Measurements from ENCODE around the gene PRKCE. TPM values are rescaled to one million over a fixed set of nuclear protein-coding genes. Genes with fewer than 3 reads are reported as not detected.

The PRKCE gene
- total and polyA plus RNA-seq, 2 donors (not counting 3 experiments of a cell fraction or from before 2014, with no cell fraction given), result 27.9 to 33.9 TPM

GRCh38 chr2:45777996-45778719 is 126.7 kb downstream of the PRKCE start:
- Histone ChIP-seq H4K20me1 (replicated peaks; ENCODE audit: control insufficient read depth, extremely low read depth, insufficient read depth, low read length) (no peaks in the 10 kb centered on the region), H3K79me2 (ENCODE audit: control insufficient read depth, insufficient read depth, low read length) (no peaks in the 10 kb centered on the region), H3K36me3 (ENCODE audit: control insufficient read depth in 2 of 2, extremely low read depth in 1 of 2, insufficient read depth in 2 of 2, low read length in 2 of 2) (no peaks in the 10 kb centered on the region), H3K9me1 (replicated peaks; ENCODE audit: control insufficient read depth, extremely low read depth, insufficient read depth, low read length) (no peaks in the 10 kb centered on the region), H3K9me3 (replicated peaks; ENCODE audit: control insufficient read depth, insufficient read depth, low read length) (no peaks in the 10 kb centered on the region), H3K27ac (ENCODE audit: insufficient read depth, low read depth, low read length) (no peak overlapping the region), H3K4me1 (ENCODE audit: control insufficient read depth, extremely low read depth, insufficient read depth, low read length) (no peaks in the 10 kb centered on the region), H3K4me3 (replicated peaks in 1 of 3; ENCODE audit: insufficient read depth in 1 of 3, low read depth in 1 of 3, low read length in 3 of 3) (no peak overlapping the region), H3K4me2 (ENCODE audit: insufficient read depth, low read length) (no peak overlapping the region), H3K27me3 (ENCODE audit: control insufficient read depth in 2 of 2, insufficient read depth in 2 of 2, low read length in 2 of 2) (peaks cover 0 to 2% of the 10 kb centered on the region in 2 experiments), H3K9ac (replicated peaks; ENCODE audit: extremely low read depth, insufficient read depth, low read length) (no peak overlapping the region), H2AFZ (ENCODE audit: low read depth, low read length) (no peak overlapping the region)
- ChIA-PET CTCF (interaction anchor here (0.6 to 7.8 kb wide), 47 partner anchors 7 to 215 kb away, joined by 3 to 66 read pairs (median 5); partner anchors contain the start of gene PRKCE), POLR2A (interaction anchor here (0.8 kb wide), 1 partner anchor 138 kb away, joined by 3 read pairs; no protein-coding TSS in a partner anchor)
- intact Hi-C loops (cut with micrococcal nuclease), result loop anchor here (1.0 to 5.0 kb wide), 6 partner anchors 35 to 191 kb away; partner anchors contain the start of gene PRKCE
- no peak for TF ChIP-seq MYC (IDR thresholded peaks at IDR 0.05; ENCODE audit: low read depth, low read length)
- TF ChIP-seq, protein P1, sequence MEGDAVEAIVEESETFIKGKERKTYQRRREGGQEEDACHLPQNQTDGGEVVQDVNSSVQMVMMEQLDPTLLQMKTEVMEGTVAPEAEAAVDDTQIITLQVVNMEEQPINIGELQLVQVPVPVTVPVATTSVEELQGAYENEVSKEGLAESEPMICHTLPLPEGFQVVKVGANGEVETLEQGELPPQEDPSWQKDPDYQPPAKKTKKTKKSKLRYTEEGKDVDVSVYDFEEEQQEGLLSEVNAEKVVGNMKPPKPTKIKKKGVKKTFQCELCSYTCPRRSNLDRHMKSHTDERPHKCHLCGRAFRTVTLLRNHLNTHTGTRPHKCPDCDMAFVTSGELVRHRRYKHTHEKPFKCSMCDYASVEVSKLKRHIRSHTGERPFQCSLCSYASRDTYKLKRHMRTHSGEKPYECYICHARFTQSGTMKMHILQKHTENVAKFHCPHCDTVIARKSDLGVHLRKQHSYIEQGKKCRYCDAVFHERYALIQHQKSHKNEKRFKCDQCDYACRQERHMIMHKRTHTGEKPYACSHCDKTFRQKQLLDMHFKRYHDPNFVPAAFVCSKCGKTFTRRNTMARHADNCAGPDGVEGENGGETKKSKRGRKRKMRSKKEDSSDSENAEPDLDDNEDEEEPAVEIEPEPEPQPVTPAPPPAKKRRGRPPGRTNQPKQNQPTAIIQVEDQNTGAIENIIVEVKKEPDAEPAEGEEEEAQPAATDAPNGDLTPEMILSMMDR (IDR thresholded peaks at IDR 0.05; ENCODE audit: extremely low read depth in 1 of 2, insufficient read depth in 1 of 2, low read depth in 1 of 2, low read length in 2 of 2), result no peak
- TF ChIP-seq POLR2AphosphoS5 (IDR thresholded peaks at IDR 0.05; ENCODE audit: insufficient read depth, low read depth, low read length), result no peak
- TF ChIP-seq GATA2 (IDR thresholded peaks at IDR 0.05; ENCODE audit: insufficient read depth, insufficient read length, low read depth, low read length), result no peak
- TF ChIP-seq FOS (IDR thresholded peaks at IDR 0.05; ENCODE audit: borderline replicate concordance, insufficient read depth, low read length), result no peak
- TF ChIP-seq MAX (IDR thresholded peaks at IDR 0.05; ENCODE audit: insufficient read depth, insufficient read length), result no peak
- no peak for TF ChIP-seq JUN (IDR thresholded peaks at IDR 0.05; ENCODE audit: borderline replicate concordance, insufficient read depth, insufficient read length, low read depth)
- TF ChIP-seq POLR2A (IDR thresholded peaks at IDR 0.05; ENCODE audit: low read depth, low read length), result no peak
- no peak for TF ChIP-seq EZH2 (IDR thresholded peaks at IDR 0.05; ENCODE audit: borderline replicate concordance, low read depth, low read length, severe bottlenecking)
- dilution Hi-C loops (cut with MboI; ENCODE audit: extremely low pct_ligation_motif_present, low sequenced_read_pairs), result no loop called here
- FAIRE-seq (no peak), DNase-seq (ENCODE audit: low read depth, low spot score) (no peak)
- BruUV-seq (replicated peaks), result no TSS peak
